Epidermal melanocyte (primary cell): ENCODE measurements around the gene MED13L.

Experiments
- DNase-seq: peaks from one replicate; pipeline ENCODE4 v3.0.0; 2011; ENCODE audit warnings: low spot score; ENCODE audit not compliant: insufficient read length

The MED13L gene

DNA sequence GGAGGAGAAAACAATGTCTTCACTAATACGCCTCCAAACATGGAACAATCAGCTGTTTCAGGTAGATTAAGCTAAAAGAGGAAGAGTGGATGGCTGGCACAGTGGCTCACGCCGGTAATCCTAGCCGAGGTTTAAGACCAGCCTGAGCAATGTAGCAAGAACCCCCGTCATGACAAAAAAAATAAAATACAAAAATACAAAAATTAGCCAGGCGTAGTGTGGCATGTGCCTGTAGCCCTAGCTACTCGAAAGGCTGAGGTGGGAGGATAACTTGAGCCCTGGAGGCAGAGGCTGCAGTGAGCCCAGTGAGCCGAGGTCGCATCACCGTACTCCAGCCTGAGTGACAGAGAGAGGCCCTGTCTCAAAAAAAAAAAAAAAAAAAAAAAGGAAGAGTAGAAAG, 1.2 kb upstream of the MED13L start:
- DNase-seq, result no peak

DNA sequence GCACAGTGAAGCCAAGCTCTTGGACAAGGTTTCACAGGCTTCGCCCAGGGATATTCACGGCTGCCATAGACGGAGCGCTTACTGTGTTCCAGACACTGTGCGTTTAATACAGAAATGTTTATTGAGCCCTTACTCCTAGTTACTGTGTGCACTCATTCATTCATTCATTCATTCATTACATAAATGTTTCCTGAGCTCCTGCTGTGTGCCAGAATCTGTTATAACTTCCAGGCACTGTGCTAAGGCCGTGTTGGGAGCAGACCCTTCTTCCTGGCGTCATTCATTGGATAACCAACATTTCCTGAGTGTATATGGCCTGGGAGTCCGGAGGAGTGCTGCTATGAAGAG, 760 bp upstream of the MED13L start:
- no peak for DNase-seq

DNA sequence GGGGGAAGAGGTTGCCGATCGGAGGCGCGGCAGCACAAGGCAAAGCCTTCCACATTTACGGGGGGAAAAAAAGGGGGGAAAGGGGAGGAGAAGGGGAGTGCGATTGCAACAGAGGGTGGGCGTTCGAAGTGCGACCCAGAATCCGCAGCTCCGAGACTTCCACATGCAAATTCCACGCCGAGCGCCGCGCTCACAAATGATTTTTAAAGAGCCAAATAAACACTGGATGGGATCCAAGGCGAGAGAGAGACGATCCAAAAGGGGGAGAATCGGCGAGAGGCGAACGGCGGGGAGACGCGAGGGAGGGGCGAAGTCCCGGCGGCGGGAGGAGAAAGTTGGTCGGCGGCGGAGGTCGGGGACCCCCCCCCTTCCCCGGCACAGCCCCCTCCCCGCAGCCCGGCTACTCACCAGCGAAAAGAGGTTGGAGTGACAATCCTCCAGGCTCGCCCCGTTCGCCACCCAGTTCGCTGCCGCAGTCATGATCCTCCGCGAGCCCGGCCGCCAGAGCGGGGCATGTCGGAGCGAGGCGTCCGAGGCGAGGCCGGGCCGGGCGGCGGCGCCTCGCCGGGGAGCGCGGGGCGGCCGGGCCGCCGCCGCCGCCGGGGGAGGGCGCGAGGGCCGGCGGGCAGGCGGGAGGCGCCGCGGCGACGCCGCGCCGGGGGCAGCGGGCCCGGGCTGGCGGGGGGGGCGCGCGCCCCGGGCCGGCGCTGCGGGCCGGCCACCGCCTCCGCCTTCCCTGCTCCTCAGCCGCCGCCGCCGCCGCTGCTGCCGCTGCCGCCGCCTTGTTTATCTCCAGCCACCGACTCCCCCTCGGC, 634 bp downstream of the MED13L start:
- DNase-seq, result peak; percentile 49

DNA sequence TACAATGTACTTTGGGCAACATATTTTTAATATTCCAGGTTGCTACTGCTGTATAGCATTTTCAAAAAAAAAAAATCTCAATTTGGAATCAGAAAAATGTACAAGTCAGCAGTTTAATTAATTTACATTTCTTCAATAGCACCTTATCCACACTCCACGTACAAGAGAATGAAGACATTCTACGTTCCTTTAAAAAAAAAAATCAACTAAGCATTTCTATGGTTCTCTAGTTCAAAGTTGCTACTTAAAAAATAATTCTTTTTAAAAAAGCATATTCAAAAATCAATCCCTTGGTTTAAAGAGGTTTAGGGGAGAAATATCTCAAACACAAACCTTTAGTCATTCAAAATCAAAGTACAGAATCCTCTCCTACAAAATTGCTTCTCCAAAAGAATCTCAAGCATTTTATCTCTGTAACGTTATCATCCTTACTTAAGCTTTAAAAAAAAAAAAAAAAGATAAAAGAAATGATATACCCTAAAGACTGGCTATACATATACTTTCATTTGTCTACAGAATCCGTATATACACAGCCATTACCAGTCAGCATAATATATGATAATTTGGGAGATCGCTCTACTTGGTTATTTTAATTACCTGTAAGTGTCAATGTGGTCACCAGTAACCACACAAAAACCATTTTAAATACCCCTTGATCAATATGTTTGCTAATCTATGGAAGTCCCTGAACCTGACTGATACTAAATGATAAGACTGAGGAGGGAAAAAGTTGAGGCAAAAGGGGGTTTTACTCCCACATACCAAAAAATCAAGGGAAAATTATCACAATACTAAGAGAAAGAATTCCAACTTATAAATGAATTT, 2.7 kb downstream of the MED13L start:
- DNase-seq, result no peak

DNA sequence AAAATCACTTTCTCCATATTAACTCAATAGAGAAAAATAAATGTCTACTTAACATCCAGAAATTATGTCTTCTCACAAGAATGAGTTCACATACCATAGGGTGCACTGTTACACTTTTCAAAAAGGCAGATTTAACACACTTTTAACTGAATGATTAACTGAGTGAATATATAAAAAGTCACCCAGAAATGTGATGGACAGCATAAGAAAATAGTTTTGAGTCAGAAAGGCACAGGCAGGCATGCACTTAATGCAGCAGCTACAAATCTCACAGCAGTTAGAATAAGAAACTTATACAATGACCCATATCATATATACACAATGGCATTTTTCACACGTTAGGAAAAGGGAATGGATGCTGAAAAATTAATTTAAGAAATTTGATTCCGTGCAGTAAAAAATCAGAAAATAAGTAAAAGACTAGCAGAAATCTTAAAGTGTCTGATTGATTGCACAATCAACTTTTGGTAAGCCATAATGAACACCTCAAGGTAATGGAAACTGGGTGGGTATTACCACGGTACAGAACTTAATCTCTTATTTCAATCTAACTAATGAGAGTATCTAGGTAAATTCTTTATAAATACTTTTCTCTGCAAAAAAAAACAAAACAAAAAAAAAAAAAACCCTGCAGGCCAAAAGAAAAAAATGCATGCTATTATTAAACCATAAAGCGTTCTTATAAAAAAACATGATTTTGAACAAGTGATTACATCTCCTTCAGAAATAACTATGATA, 3.5 kb downstream of the MED13L start:
- no peak for DNase-seq

DNA sequence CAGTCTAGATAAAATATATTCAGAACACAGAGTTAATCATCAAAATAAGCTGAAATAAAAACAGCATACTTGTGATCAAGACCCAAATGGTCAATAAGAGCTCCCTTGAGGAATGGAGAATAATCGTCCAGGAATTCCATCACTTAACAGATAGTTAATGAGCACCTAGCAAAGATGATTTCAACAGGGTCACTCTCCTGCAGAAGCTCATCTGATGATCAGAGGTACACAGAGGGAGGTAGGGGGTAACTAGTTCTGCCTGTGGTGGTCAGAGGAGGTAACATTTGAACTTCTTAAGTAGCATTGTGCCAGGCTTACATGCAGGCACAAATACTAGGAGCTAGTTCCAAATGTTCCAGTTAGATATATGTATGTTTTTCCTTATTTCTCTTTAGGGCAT, 9.5 kb downstream of the MED13L start:
- no peak for DNase-seq

DNA sequence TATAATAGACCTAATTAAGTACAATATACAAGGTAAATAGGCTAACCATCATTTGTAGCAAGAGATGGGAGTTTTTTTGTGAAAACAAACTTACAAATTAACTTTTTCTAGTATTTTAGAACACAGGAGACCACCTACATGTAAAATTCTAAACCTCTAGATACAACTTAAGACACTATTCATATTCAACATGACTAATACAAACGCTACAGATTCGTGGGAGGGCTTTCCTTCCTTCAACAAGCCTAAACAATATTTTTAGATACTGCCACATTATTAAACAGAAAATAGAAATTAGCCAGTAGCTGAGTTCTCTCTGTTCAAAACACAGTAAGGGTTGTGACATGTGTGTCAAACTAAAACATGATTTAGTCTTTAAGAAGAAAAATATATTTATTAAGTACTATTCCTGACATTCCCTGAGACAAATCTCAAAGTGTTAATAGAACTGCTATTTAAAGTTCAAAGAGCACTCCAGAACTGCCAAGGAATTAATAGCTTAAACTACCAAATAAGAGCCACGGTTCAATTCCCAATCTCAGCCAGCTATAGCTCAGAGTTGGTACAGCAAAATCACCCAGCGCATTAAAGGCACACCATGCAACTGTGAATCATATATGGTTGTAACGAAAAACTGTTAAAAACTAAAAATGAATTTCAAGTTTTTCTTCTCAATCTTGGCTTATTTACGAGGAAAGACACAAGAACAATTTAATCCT, 10.7 kb downstream of the MED13L start:
- DNase-seq, result no peak

DNA sequence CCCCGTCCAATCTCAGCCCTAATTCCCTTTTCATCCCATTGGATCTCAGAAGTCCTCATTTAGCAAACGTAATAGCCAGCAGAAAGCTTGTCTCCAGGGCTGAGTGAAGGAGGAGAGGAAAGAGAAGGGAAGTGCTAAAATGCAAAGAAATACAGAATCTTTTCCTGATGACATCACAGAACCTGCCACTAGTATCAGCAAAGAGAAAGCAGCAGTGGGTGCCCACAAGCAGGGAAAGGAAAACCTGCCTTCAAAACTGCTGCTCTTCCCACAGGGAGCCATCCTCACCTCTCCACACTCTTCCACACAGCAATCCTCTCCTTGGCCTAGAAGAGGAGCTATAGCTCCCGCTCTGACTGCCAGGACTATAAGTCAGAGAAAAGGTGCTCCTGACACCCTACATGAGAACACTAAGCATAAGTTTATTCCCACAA, 11.3 kb downstream of the MED13L start:
- no peak for DNase-seq

DNA sequence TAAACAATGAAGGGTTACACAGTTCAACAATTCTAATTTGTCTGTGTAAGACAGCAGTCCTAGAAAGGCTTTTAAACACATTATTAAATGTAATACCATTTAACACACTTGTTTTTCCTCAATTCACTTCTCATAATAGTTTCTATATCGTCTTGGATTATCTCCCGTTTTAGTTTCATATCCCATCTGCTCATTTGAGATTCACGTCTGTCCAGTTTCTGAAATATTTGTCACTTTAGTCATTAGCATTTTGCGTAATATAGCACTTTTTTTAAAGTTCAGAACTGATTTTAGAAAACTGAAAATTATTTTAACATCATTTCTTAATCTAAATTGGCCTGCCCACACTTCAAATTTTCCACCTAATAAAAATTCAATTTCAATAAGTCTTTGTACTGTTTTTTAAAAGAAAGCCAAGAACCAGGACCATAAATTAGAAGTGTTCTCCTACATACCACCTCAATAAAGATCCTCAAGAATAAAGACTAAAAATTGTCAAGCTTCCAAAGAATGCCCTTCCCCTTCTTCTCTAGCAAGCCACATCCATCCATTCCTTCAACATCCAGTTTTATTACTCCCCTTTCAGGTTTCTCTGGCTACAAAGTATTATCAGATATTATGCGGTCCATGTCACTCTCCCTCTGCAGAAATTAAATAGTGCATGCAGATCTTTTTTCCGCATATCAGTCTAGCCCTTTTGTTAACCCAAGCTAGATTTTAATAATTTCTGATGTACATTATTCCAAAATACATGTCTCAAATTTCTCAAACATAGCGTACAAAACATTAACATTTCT, 11.9 kb downstream of the MED13L start:
- no peak for DNase-seq

DNA sequence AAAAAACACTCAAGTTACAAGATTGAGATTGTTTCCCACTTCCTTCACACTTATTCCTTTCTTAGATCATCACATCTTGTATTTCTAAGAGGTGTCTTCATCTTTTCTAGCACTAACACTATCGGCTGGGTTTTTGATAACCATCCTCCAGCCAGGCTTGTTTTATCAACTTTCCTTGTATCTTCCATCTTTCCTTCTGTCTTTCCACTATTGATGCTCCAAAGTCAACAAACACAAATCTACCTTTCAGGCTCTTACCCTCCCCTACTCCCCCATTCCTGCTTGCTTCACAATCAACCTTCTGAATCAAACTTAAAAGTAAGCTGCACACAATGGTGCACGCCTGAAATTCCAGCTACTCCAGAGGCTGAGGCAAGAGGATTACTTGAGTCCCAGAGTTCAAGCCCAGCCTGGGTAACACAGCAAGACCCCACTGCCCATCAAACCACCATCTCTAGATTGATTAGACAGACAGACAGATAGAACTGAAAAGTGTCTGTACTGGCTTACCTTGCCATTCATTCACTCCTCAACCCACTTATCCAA, 12.9 kb downstream of the MED13L start:
- DNase-seq, result no peak

DNA sequence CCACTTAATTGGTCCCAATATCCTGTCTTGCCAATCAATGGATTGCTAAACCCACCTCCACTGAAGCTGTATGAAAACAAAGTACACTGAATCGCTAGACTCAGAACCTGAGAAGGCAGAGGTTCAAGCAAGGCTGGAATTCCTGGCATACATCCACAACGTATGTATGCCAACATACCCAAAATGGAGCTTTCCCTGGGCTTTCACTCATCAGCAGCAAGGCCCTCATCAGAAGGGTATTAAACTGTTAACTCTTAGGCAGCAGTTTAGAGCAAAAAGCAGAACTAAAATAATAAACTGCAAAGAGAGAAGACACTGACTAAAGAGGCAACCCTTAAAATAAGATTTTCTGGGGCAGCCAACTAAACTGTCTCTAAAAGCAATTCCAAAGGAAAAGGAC, 13.6 kb downstream of the MED13L start:
- DNase-seq, result no peak

DNA sequence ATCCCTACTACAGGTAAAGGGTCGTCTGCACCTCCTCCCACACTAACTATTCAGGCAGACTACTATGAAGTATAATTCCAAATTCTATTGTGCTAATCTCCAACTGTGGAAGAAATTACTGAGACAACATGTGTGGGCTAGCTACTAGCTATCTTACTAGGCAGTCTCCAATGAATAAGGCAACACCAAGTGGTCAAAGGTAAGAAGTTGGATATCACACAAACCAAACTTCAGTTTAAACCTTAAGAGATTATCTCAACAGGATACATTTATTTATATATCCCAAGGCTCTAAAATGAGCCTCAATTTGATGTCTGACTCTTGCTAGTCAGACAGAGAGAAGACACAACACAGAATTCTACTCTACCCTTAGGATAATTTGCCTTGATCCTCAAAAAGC, 14.1 kb downstream of the MED13L start:
- no peak for DNase-seq

DNA sequence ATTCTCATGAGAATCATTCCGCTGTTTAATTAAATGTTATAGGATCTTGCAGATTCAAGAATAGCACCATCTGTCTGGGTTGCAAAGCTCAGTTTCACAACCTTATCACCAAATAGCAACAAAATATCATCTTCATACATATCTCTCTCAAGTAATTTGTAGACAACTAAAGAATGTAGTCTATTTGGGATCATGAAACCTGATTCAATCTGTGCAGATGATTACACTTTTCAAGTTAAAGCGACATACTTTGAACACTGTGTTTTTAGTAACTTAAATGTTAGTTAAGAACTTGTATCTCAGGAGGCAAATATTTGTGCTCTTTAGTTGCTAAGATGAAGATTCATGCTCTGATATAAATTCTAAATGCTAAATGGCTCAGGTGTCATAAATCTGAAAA, 14.8 kb downstream of the MED13L start:
- no peak for DNase-seq

DNA sequence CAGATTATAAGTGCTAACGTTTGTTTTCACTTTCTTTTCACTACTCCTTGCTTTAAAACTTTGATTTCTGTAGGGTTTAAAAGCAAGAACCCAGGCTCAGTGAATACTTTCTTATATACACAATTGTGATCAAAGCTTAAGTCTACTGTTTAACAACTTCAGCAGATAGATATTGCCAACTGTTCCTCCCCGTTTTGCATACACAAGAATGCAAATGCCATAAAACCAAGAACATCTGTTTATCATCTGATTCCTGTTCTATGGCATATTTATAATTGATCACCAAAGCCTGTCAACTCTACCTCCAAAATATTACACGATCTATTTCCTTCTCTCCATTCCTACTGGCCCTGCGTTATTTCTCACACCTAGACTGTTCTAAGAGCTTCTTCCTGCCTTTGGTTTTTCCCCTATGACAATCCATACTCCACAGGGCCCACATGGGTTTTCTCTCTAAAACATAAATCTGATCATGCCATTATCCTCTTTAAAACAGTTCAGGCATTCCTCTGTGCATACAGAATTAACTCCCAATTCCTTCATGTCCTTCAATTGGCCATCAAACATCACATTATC, 15.9 kb downstream of the MED13L start:
- no peak for DNase-seq

DNA sequence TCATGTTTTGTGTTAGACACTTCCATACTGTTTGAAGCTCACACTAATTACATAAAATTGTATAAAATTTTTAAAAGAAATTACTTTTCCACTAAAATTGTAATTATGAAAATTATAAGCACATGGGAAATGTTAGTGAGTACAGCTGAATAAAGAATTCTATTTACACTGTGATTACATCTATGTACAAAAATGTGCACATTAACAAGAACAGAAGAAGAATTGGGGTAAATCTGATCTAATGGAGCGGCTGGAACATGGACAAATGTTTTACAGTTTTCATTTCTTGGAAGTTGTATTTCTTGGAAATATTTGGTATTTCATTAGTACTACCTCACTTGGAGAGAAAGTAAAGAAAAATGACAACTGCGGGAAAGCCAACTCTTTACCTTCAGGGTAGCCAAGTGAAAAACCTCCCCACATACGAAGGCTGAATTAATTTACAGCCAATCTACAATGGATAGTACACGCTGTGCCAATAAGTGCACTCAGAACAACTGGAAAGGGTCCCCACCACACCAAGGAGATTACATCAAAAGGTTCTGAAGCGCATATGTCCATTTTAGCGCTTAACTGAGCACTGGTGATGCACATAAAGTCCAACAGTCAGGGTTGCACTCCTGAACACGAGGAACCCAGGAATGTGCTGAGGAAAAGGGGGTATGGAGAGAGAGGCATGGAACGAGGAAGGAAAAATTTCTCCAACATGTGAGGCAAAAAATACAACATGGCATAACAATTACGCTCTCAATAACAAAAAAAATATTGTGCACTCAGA, 17.5 kb downstream of the MED13L start:
- no peak for DNase-seq

DNA sequence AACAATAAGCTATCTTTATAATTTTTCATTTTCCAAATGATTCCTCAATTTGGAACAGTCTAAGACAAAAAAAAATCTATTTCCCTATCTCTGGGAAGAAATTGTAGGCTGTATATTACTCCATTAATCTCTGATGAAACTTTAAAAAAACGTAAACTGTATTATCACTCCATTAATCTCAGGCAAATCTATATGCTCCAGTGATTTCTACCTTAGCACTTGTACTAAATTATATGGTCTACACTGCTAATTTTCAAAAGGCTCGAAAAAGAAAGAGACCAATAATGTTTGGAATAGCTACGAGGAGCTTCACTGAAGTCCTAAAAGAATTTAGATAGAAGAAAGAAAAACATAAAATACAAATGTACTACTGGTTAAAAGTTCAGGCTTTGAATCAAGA, 19.7 kb downstream of the MED13L start:
- no peak for DNase-seq

DNA sequence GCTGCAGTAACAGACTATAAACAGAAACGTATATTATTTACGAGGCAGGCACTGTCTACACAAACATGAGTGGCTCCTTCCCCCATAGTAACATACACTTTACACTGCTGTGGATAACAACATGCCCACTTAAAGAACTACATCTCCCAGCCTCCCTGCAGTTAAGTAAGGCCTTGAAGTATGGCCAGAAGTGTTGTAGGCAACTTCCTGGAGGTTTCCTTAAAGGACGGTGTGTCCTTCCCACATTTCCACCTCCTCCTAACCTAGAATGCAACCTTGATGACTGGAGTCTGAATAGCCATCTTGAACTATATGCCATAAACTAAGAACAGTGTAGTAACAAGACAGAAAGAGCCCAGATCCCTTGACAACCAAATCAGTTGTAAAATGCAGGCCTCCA, 20.3 kb downstream of the MED13L start:
- no peak for DNase-seq

DNA sequence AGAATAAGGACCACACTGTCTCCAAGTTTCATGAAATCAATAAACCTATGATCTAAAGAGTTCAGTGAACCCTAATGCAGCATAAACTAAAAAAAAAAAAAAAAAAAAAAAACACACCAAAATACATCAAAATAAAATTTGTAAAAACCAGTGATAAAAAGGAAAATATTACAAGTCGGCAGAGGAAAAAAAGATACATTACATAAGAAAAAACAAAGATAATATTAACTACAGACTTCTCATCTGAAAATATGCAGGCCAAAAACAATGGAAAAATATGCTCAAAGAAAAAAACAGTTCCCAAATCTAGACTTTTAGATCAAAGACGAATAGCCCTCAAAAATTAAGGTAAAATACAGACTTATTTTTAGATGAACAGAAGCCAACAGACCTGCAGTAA, 27.6 kb downstream of the MED13L start:
- no peak for DNase-seq

DNA sequence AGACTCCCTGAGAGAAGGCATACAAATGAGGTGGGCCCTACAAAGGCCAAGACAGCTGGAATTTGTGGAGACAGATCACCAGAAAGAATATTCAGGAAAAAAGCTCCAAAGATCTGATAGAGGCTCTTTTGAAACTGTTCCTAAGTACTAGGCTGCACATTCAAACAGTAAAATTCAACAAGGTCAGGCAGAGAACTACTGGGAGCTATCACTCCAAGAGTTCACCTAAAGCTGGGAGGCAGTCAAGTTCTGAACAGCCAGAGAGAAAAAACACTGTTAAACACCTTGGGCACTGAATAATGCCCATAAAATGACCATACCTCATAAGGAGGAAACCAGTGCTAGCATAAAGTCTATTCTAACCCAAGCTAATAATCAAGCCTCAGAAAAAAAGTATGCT, 28.6 kb downstream of the MED13L start:
- no peak for DNase-seq
